Measurements from ENCODE around the gene STRBP. TPM values are rescaled to one million over a fixed set of nuclear protein-coding genes. Genes with fewer than 3 reads are reported as not detected.

STRBP gene
- total RNA-seq, 1 donor from 2014 or later = 22.1 TPM

GRCh38 chr9:123107639-123108285 lies 160.6 kb downstream of the STRBP start:
- H3K27ac Mint-ChIP-seq = no peak overlapping the region
- H3K36me3 Mint-ChIP-seq (ENCODE audit: low read depth) = peaks cover 3% of the 10 kb centered on the region
- no peaks in the 10 kb centered on the region for H3K27me3 Mint-ChIP-seq (ENCODE audit: insufficient read depth)
- DNase-seq (ENCODE audit: low spot score) = no peak
- no peaks in the 10 kb centered on the region for H3K9me3 Mint-ChIP-seq
- H3K4me3 Mint-ChIP-seq = no peak overlapping the region
- peaks cover 14% of the 10 kb centered on the region for H3K4me1 Mint-ChIP-seq (ENCODE audit: low read depth)
- intact Hi-C loops (cut with micrococcal nuclease) = no loop called here

GRCh38 chr9:123105490-123105889 lies 162.9 kb downstream of the STRBP start:
- Mint-ChIP-seq H3K27me3 (ENCODE audit: insufficient read depth) (no peaks in the 10 kb centered on the region), H3K9me3 (no peaks in the 10 kb centered on the region), H3K27ac (no peak overlapping the region), H3K4me3 (no peak overlapping the region), H3K4me1 (ENCODE audit: low read depth) (no peaks in the 10 kb centered on the region), H3K36me3 (ENCODE audit: low read depth) (peaks cover 3% of the 10 kb centered on the region)
- intact Hi-C loops (cut with micrococcal nuclease) = no loop called here
- DNase-seq (ENCODE audit: low spot score) = no peak

GRCh38 chr9:123104807-123105206 lies 163.6 kb downstream of the STRBP start:
- Mint-ChIP-seq H3K27me3 (ENCODE audit: insufficient read depth) (no peaks in the 10 kb centered on the region), H3K36me3 (ENCODE audit: low read depth) (peaks cover 3% of the 10 kb centered on the region), H3K9me3 (no peaks in the 10 kb centered on the region), H3K27ac (no peak overlapping the region), H3K4me1 (ENCODE audit: low read depth) (no peaks in the 10 kb centered on the region), H3K4me3 (no peak overlapping the region)
- no peak for DNase-seq (ENCODE audit: low spot score)
- intact Hi-C loops (cut with micrococcal nuclease) = no loop called here

- intact Hi-C loops (cut with micrococcal nuclease) = no loop called here
- no peaks in the 10 kb centered on the region for H3K4me1 Mint-ChIP-seq (ENCODE audit: low read depth)
- no peaks in the 10 kb centered on the region for H3K9me3 Mint-ChIP-seq
- no peak overlapping the region for H3K4me3 Mint-ChIP-seq
- no peak for DNase-seq (ENCODE audit: low spot score)
- H3K27me3 Mint-ChIP-seq (ENCODE audit: insufficient read depth) = no peaks in the 10 kb centered on the region
- H3K27ac Mint-ChIP-seq = no peak overlapping the region
- peaks cover 13% of the 10 kb centered on the region for H3K36me3 Mint-ChIP-seq (ENCODE audit: low read depth)
Measured at GRCh38 chr9:123102375-123103113, 165.8 kb downstream of the STRBP start.

GRCh38 chr9:123099548-123099947 lies 168.8 kb downstream of the STRBP start:
- intact Hi-C loops (cut with micrococcal nuclease) = no loop called here
- Mint-ChIP-seq H3K4me3 (no peak overlapping the region), H3K36me3 (ENCODE audit: low read depth) (peaks cover 10% of the 10 kb centered on the region), H3K27me3 (ENCODE audit: insufficient read depth) (no peaks in the 10 kb centered on the region), H3K27ac (no peak overlapping the region), H3K9me3 (no peaks in the 10 kb centered on the region), H3K4me1 (ENCODE audit: low read depth) (no peaks in the 10 kb centered on the region)
- DNase-seq (ENCODE audit: low spot score) = no peak

GRCh38 chr9:123099042-123099441 lies 169.3 kb downstream of the STRBP start:
- no peaks in the 10 kb centered on the region for H3K27me3 Mint-ChIP-seq (ENCODE audit: insufficient read depth)
- no peaks in the 10 kb centered on the region for H3K4me1 Mint-ChIP-seq (ENCODE audit: low read depth)
- peaks cover 10% of the 10 kb centered on the region for H3K36me3 Mint-ChIP-seq (ENCODE audit: low read depth)
- no peak overlapping the region for H3K27ac Mint-ChIP-seq
- H3K4me3 Mint-ChIP-seq = no peak overlapping the region
- no peak for DNase-seq (ENCODE audit: low spot score)
- no peaks in the 10 kb centered on the region for H3K9me3 Mint-ChIP-seq
- intact Hi-C loops (cut with micrococcal nuclease) = no loop called here

GRCh38 chr9:123098096-123098459 lies 170.3 kb downstream of the STRBP start:
- intact Hi-C loops (cut with micrococcal nuclease) = no loop called here
- Mint-ChIP-seq H3K27ac (no peak overlapping the region), H3K4me3 (no peak overlapping the region), H3K9me3 (no peaks in the 10 kb centered on the region), H3K27me3 (ENCODE audit: insufficient read depth) (no peaks in the 10 kb centered on the region), H3K36me3 (ENCODE audit: low read depth) (peaks cover 16% of the 10 kb centered on the region), H3K4me1 (ENCODE audit: low read depth) (no peaks in the 10 kb centered on the region)
- DNase-seq (ENCODE audit: low spot score) = no peak

- intact Hi-C loops (cut with micrococcal nuclease) = no loop called here
Measured at GRCh38 chr9:123097430-123098095, 170.8 kb downstream of the STRBP start.

GRCh38 chr9:123096987-123097386 lies 171.4 kb downstream of the STRBP start:
- DNase-seq (ENCODE audit: low spot score) = no peak
- Mint-ChIP-seq H3K4me3 (no peak overlapping the region), H3K9me3 (no peaks in the 10 kb centered on the region), H3K27ac (no peak overlapping the region), H3K4me1 (ENCODE audit: low read depth) (no peaks in the 10 kb centered on the region), H3K36me3 (ENCODE audit: low read depth) (peaks cover 24% of the 10 kb centered on the region), H3K27me3 (ENCODE audit: insufficient read depth) (no peaks in the 10 kb centered on the region)
- intact Hi-C loops (cut with micrococcal nuclease) = no loop called here

More at GRCh38 chr9:123097430-123098095, 170.8 kb downstream of the STRBP start:
- Mint-ChIP-seq H3K9me3 (no peaks in the 10 kb centered on the region), H3K27me3 (ENCODE audit: insufficient read depth) (no peaks in the 10 kb centered on the region), H3K4me3 (no peak overlapping the region), H3K27ac (no peak overlapping the region), H3K4me1 (ENCODE audit: low read depth) (no peaks in the 10 kb centered on the region), H3K36me3 (ENCODE audit: low read depth) (peaks cover 20% of the 10 kb centered on the region)
- DNase-seq (ENCODE audit: low spot score) = no peak

GRCh38 chr9:123093141-123093540 lies 175.2 kb downstream of the STRBP start:
- no peak overlapping the region for H3K4me3 Mint-ChIP-seq
- H3K4me1 Mint-ChIP-seq (ENCODE audit: low read depth) = no peaks in the 10 kb centered on the region
- no peak for DNase-seq (ENCODE audit: low spot score)
- H3K27me3 Mint-ChIP-seq (ENCODE audit: insufficient read depth) = no peaks in the 10 kb centered on the region
- H3K9me3 Mint-ChIP-seq = no peaks in the 10 kb centered on the region
- H3K27ac Mint-ChIP-seq = no peak overlapping the region
- intact Hi-C loops (cut with micrococcal nuclease) = no loop called here
- peaks cover 27% of the 10 kb centered on the region for H3K36me3 Mint-ChIP-seq (ENCODE audit: low read depth)

GRCh38 chr9:123091459-123091858 lies 176.9 kb downstream of the STRBP start:
- no peaks in the 10 kb centered on the region for H3K9me3 Mint-ChIP-seq
- no peak for DNase-seq (ENCODE audit: low spot score)
- no peak overlapping the region for H3K4me3 Mint-ChIP-seq
- peaks cover 27% of the 10 kb centered on the region for H3K36me3 Mint-ChIP-seq (ENCODE audit: low read depth)
- no peak overlapping the region for H3K27ac Mint-ChIP-seq
- H3K4me1 Mint-ChIP-seq (ENCODE audit: low read depth) = no peaks in the 10 kb centered on the region
- intact Hi-C loops (cut with micrococcal nuclease) = no loop called here
- no peaks in the 10 kb centered on the region for H3K27me3 Mint-ChIP-seq (ENCODE audit: insufficient read depth)

- intact Hi-C loops (cut with micrococcal nuclease) = no loop called here
Measured at GRCh38 chr9:123090956-123091355, 177.4 kb downstream of the STRBP start.

GRCh38 chr9:123090198-123090896 lies 178.0 kb downstream of the STRBP start:
- peaks cover 30% of the 10 kb centered on the region for H3K36me3 Mint-ChIP-seq (ENCODE audit: low read depth)
- no peaks in the 10 kb centered on the region for H3K27me3 Mint-ChIP-seq (ENCODE audit: insufficient read depth)
- H3K4me1 Mint-ChIP-seq (ENCODE audit: low read depth) = no peaks in the 10 kb centered on the region
- H3K4me3 Mint-ChIP-seq = no peak overlapping the region
- no peak for DNase-seq (ENCODE audit: low spot score)
- H3K27ac Mint-ChIP-seq = no peak overlapping the region
- H3K9me3 Mint-ChIP-seq = no peaks in the 10 kb centered on the region
- intact Hi-C loops (cut with micrococcal nuclease) = no loop called here

More at GRCh38 chr9:123090956-123091355, 177.4 kb downstream of the STRBP start:
- H3K27me3 Mint-ChIP-seq (ENCODE audit: insufficient read depth) = no peaks in the 10 kb centered on the region
- H3K9me3 Mint-ChIP-seq = no peaks in the 10 kb centered on the region
- peaks cover 29% of the 10 kb centered on the region for H3K36me3 Mint-ChIP-seq (ENCODE audit: low read depth)
- H3K27ac Mint-ChIP-seq = no peak overlapping the region
- H3K4me1 Mint-ChIP-seq (ENCODE audit: low read depth) = no peaks in the 10 kb centered on the region
- H3K4me3 Mint-ChIP-seq = no peak overlapping the region
- no peak for DNase-seq (ENCODE audit: low spot score)

Data from activated T-helper 1 cell treated with anti-CD3 and anti-CD28 coated beads, Interleukin-12 subunit alpha, Interleukin-12 subunit beta, Interleukin-2, Interleukin-4 antibody, amounts not matched to agents 30 ng/mL and 10 ng/mL and 1 ng/mL, durations not matched to agents 14 hours and 24 hours and 36 hours (primary cell).